GM18868 (cell line): Measurements from ENCODE around the gene DNHD1.

ENCODE experiments used
- ATAC-seq: cut with Tn5 transposase; IDR thresholded peaks from one replicate; pipeline ENCODE4 v1.9.1; 2021; ENCODE audit warnings: mild to moderate bottlenecking, moderate library complexity; ENCODE audit not compliant: unreplicated experiment

DNHD1 gene

GRCh38 chr11:6526411-6527135 is 29.5 kb downstream of the DNHD1 start:
- ATAC-seq, result peak; percentile 63

GRCh38 chr11:6529266-6529665 is 32.2 kb downstream of the DNHD1 start:
- no peak for ATAC-seq

DNA sequence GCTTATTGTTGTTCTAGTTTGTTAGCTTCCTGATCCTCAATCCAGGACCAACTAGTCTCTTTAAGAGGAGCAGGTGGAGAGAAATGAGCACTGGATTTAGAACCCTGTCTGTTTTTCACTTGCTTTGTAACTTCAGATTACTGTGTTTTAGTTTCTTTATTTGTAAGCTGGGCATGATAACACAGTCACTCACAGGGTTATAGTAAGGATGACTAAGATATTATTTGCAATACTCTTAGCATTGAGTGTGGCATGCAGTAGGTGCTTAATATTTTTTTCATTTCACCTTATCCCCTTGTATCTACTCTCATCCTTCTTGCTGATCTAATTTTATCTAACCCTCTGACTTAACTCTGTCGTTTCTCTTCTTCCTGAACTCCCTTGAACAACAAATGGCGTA is 33.8 kb downstream of the DNHD1 start:
- ATAC-seq, result no peak

DNA sequence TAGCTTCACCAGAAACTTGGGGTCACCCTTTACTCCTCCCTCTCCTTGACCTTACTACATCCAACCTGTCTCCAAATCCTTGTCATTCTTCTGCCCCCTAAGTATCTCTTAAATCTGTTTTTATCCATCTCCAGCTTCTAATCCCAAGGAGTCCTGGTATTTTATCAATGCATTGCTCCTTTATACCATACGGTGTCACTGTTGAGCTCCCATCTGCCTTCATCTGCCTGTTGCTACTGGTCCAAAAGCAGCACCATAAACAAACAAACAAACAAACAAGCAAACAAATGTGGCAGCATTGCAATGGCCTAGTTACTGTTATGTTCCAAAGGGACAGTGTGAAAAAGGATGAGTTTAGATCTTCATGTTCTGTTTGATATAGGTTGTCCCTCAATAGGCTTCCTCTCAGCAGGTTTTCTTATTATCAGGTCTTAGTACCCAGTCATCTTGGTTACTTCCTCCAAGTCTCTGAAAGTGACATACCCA is 34.2 kb downstream of the DNHD1 start:
- peak; percentile 52 for ATAC-seq

DNA sequence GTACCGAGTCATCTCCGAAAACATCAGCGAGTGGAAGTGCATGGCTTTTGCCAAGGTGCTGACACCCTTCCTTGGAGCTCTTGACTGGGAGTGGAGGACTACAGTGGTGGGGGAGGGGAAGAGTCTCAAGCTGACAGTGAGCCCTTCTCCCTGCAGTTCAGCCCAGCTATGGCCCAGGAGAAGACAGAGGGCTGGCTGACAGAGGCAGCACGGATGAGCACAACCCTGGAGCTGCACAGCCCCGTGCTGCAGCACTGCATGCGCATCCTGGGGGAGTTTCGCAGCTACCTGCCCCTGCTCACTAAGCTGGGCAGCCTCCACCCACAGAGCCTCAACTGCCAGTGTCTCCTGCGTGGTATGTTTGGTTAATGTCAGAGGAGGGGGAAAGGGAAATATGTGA is 41.4 kb downstream of the DNHD1 start:
- no peak for ATAC-seq

DNA sequence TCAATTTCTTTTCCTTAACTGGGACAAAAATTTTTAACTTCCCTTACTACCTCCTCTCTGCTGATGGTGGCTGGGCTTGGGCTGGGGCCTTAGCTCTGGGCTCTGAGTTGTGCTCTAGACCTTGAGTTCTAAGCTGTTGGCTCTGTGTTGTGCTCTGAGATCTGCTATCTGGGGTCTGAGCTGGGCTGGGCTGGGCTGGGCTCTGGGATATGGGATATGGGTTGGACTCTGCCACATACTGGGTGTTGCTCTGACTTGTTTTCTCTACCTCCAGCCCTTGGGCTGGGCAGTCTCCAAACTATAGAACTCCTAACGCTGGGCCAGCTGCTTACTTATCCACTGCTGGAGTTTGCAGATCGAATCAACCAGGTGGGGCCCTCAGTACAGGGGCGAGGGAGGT is 41.9 kb downstream of the DNHD1 start:
- ATAC-seq, result no peak

GRCh38 chr11:6539748-6540268 is 42.7 kb downstream of the DNHD1 start:
- no peak for ATAC-seq

DNA sequence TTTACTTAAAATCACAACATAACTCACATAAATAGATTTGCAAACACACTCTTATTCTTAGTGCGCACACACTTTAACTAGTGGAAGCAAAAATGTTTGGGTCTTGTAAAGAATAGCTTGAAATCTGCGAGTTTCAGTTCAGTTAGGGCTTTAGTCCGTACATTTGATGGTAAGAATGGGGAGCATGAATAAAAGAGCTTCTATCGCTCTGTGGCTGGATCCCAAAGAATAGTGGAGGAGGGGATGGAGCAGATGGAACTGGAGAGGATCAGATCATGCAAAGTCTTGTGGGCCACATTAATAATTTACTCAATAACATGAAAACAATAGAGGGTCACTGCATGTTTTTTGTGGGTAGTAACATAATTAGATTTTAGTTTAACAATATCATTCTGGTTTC is 44.3 kb downstream of the DNHD1 start:
- no peak for ATAC-seq

- ATAC-seq, result no peak
These were observed 45.6 kb downstream of the DNHD1 start for GRCh38 chr11:6542727-6543126.

DNA sequence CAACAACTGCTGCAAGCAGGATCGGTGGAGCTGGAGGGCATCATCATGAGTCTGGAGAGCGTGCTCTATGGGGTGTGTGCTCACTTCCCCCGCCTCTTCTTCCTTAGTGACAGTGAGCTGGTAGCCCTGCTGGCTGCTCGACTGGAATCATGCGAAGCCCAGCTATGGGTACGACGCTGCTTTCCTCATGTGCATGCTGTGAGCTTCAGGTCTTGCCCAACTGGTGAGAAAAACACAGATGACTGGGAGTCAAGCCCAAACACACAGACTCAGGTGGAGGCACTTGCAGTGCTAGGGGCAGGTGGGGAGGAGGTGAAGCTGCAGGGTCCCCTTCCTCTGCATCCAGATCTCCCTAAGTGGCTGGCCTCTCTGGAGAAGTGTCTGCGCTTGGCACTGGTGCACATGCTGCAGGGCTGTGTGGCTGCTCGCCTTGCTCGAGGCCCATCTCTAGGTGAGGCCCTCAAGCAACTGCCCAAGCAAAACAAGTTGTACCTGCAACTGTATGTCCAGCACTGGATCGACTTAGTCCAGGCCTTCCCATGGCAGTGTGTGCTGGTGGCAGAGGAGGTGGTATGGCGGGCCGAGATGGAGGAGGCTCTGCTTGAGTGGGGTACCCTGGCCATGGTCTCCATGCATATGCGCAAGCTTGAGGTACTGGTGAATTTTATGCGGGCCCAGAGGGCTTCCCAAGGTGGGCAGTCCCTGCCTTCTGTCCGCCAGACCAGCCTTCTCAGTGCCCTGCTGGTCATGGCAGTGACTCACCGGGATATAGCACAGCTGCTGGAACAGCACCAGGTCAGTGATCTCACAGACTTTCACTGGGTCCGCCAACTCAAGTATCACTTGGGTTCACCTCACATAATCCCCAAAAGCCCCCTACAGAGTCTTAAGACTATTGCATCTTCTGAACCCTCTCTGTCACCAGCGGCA is 48.1 kb downstream of the DNHD1 start:
- ATAC-seq, result no peak

DNA sequence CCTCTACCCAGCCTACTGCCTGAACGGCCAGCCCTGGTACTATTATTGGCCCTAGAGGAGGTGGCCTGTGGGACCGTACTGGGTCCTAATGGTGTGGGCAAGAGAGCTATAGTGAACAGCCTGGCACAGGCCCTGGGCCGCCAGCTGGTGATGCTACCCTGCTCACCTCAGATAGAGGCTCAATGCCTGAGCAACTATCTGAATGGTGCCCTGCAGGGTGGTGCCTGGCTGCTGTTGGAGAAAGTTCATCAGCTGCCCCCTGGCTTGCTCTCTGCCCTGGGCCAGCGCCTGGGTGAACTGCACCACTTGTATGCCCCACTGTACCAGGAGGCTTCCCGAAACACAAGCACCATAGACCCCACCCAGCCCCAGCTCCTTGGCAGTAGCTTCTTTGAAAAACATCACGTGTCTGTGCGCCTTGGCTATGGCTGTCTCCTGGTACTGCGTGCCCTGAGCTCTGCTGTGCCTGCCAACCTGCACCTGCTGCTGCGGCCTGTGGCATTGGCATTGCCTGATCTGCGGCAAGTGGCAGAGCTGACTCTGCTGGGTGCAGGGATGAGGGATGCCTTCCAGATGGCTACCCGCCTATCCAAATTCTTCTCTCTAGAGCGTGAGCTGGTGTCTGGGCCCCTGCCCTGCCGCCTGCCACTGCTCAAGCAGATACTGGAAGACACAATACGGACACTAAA is 49.0 kb downstream of the DNHD1 start:
- no peak for ATAC-seq

- ATAC-seq, result no peak
These were observed 49.7 kb downstream of the DNHD1 start for GRCh38 chr11:6546735-6547134.

DNA sequence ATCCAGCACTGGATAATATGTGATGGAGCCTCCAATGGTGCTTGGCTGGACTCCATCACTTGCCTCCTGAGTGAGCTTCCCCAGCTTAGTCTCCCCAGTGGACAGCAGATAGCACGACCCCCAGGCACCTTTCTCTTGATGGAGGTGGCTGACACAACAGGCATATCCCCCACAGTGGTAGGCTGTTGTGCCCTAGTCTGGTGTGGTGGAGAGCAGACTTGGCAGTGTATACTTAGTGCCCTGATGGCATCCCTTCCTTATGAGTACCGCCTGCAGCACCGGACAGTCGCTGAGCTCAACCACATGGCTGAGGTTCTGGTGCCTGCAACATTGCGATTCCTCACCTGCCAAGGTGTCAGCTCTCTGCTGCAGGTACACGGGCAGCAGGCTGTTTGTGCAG is 50.1 kb downstream of the DNHD1 start:
- no peak for ATAC-seq

- no peak for ATAC-seq
These were observed 51.0 kb downstream of the DNHD1 start for GRCh38 chr11:6548121-6548520.

DNA sequence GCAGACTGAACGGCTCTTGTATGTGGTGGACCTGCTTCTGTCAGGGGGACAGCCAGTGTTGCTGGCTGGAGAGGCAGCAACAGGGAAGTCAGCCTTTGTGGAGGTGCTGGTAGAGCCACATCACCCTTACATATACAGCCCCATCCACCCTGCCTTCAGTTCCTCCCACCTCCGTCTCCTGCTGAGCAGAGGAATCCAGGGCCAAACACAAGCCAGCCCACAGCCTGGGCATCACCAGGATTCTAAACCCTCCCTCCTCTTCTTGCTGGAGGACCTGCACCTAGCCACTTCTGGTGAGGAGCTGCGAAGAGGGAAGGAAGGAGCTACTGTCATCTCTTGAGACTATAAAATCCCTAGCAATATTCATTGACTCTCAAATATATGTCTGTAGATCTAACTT is 51.6 kb downstream of the DNHD1 start:
- no peak for ATAC-seq

DNA sequence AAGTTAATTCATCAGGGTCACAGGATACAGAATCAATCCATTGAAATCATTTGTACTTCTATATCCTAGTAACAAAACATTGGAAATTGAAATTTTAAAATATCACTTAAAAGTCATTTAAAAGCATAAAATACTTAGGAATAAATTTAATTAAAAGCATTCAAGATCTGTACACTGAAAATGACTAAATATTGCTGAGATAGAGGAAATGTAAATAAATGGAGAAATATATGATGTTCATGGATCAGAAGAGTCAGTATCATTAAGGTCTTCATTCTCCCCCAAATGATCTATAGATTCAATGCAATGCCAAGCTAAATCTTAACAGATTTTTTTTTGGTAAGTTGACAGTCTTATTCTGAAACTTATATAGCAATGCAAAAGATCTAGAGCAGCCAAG is 56.6 kb downstream of the DNHD1 start:
- no peak for ATAC-seq

DNA sequence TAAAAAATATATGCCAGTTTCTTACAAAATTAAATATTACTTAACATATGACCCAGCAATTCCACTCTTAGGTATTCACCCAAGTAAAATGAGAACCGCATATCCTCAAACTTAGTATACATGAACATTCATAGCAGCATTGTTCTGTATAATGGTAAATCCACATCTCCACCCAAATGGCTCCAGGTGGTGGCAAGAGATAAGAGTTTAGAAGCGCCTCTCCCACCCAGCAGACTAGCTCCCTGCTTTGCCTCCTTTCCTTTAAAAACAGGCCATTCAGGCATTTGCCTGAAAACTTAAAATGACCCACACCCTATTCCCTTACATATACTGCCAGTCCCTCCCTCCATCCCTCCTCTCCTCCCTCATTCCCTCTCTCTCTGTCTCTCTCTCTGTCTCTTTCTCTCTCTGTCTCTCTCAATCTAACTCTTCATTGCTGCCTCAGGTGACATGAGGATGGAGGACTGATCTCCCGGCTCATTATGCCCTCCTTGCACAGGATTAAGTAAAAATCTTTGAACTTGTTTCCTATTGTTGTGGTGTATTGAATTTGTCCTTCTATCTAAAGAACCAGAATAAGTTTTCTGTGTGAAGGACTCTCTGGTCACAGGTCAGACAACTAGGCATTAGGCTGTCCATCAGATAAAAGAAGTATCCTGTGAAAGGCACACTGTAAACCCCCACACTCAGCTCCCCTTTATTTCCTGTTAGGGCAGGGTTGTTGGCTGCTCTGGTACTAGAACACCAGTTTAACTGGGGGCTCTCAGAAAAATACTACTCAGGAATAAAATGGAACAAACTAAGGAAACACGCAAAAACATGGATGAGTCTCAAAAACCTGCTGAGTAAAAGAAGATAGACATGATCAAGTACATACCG is 58.0 kb downstream of the DNHD1 start:
- ATAC-seq, result no peak

DNA sequence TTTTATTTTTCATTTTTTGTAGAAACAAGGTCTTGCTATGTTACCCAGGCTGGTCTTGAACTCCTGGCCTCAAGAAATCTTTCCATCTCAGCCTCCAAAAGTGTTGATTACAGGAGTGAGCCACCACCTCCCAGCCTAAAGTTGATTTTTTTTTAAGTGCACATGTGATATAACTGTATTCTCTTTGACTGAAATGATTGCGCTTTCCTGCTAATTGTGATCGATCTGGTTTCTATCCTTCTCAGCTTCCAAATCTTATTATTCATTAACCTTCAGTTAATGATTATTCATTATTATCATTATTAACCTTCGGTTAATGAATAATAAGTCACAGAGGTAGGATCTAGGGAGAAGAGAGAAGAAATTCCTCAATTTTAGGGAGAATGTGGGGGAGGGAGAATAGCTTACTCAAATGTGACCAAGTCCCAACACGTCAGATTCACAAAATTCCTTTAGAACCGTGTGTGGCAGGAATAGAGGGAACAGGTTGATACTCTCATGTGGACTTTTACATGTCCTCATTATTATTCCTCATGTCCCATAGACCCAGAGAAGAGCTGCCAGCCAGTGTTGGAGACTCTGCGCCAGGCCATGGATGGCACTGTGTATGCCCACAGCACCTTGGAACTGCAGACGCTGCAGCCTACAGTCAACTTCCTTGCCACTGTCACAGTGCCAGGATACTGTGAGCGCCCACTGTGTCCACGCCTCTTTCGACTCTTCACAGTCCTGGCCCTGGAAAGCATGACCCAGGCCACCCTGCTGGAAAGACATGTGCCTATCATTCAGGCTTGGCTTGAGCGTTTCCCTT is 59.3 kb downstream of the DNHD1 start:
- ATAC-seq, result no peak

DNA sequence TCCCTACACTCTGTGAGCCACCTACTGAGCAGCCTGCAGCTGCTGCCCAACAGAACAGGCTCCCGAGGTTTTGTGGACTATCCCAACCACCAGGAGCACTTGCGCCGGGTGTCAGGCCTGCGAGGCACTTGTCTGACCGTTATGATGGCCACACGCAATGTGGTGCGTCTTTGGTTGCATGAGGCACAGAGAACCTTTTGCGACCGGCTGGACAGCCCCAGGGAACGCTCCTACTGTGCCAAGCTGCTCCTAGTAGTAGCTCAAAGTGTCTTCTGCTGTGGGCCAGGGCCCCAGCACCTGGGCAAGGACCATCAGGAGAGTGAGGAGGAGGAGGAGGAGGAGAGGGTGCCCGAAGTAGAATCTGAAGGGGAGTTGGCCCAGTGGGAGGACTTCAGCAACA is 60.0 kb downstream of the DNHD1 start:
- ATAC-seq, result no peak
